Bronchial epithelial cell (primary cell): ENCODE data around the gene CADM3. TPM values are rescaled to one million over a fixed set of nuclear protein-coding genes. Genes with fewer than 3 reads are reported as not detected.

Experiments
- DNase-seq: peaks from one replicate; pipeline ENCODE4 v3.0.0-alpha.2; 2010; ENCODE audit warnings: low read depth
- FAIRE-seq: peaks from 2 replicates; lab custom pipeline; 2011; peaks lifted over from hg19 to GRCh38; lab: Jason Lieb, UNC
- H3K27me3 ChIP-seq: 2 replicates; pipeline ENCODE4 v1.5.1; 2011; ENCODE audit warnings: low read length; ENCODE audit not compliant: control insufficient read depth, insufficient read depth
- H3K36me3 ChIP-seq: 2 replicates; pipeline ENCODE4 v1.5.1; 2011; ENCODE audit warnings: low read length; ENCODE audit not compliant: control insufficient read depth, insufficient read depth
- H3K4me3 ChIP-seq: 2 replicates; pipeline ENCODE4 v1.5.1; 2011; ENCODE audit warnings: mild to moderate bottlenecking, low read depth, low read length, control low read depth
- total RNA-seq: library from RNA; depleted of rRNA; stranded (reverse); fragments of >200 nt; gene quantifications from 2 replicates; pipeline ENCODE4 v1.2.1, GENCODE V29; 2014
- TF ChIP-seq, protein P1 (sequence below): IDR thresholded peaks from 2 replicates; pipeline ENCODE4 v1.5.1; 2011; ENCODE audit warnings: mild to moderate bottlenecking, moderate library complexity, low read length, control low read depth, inconsistent platforms; ENCODE audit not compliant: insufficient read depth, severe bottlenecking

Gene CADM3
- total RNA-seq, 1 donor from 2014 or later, result not detected

DNA sequence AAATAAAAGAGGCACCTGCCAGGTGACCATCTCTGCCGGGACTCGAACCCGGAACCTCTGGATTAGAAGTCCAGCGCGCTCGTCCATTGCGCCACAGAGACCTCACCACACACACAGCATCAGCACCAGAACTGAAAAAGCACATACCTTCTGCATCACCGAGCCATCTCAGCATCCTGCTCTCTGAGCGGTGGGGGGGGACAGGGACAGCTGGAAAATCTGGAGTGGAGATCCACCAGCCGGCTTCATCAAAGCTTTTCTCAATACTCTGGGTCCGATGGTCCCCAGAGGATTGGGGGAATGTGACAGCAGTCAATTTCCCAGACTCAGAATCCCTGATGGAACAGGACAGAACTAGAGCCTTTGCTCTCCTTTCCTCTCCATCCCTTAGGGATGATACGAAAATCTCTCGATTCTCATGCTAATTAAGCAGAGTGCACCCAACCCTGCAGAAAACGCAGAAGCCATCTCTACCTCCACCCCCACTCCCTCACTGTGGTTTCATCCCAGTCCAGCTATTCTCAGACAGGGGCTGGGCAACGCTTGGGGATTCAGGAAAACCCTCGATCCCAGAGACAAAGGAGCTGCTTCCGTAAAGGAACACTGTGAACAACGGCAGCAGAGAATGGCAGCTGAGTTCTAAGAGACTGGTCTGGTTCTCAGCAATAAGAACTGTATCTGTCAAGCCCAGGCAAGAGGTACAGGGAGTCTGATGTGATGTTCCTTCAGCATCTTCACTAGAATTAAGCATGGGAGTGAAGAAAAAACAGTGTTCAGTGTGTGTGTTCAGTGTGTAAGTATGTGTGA is 29.6 kb upstream of the CADM3 start:
- FAIRE-seq, result peak; percentile 7
- H3K36me3 ChIP-seq, result no peaks in the 10 kb centered on the region
- H3K4me3 ChIP-seq, result no peak overlapping the region
- TF ChIP-seq, protein P1, sequence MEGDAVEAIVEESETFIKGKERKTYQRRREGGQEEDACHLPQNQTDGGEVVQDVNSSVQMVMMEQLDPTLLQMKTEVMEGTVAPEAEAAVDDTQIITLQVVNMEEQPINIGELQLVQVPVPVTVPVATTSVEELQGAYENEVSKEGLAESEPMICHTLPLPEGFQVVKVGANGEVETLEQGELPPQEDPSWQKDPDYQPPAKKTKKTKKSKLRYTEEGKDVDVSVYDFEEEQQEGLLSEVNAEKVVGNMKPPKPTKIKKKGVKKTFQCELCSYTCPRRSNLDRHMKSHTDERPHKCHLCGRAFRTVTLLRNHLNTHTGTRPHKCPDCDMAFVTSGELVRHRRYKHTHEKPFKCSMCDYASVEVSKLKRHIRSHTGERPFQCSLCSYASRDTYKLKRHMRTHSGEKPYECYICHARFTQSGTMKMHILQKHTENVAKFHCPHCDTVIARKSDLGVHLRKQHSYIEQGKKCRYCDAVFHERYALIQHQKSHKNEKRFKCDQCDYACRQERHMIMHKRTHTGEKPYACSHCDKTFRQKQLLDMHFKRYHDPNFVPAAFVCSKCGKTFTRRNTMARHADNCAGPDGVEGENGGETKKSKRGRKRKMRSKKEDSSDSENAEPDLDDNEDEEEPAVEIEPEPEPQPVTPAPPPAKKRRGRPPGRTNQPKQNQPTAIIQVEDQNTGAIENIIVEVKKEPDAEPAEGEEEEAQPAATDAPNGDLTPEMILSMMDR, result no peak
- H3K27me3 ChIP-seq, result peaks cover 11% of the 10 kb centered on the region
- no peak for DNase-seq

DNA sequence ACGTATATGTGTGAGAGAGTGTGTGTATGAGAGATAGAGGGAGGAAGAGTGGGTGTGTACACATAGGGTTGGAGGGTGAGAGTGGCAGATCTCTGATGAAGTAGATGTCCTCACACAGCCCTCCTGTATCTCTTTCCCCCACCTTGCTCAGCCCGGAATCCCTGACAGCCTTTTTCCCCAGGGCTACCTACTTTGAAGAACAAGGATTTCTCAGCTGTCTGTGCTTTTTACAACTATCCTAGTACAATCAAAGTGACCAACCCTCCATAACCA is 29.1 kb upstream of the CADM3 start:
- DNase-seq (no peak), FAIRE-seq (no peak)
- TF ChIP-seq, protein P1, result no peak
- Histone ChIP-seq H3K4me3 (no peak overlapping the region), H3K27me3 (peaks cover 11% of the 10 kb centered on the region), H3K36me3 (no peaks in the 10 kb centered on the region)

DNA sequence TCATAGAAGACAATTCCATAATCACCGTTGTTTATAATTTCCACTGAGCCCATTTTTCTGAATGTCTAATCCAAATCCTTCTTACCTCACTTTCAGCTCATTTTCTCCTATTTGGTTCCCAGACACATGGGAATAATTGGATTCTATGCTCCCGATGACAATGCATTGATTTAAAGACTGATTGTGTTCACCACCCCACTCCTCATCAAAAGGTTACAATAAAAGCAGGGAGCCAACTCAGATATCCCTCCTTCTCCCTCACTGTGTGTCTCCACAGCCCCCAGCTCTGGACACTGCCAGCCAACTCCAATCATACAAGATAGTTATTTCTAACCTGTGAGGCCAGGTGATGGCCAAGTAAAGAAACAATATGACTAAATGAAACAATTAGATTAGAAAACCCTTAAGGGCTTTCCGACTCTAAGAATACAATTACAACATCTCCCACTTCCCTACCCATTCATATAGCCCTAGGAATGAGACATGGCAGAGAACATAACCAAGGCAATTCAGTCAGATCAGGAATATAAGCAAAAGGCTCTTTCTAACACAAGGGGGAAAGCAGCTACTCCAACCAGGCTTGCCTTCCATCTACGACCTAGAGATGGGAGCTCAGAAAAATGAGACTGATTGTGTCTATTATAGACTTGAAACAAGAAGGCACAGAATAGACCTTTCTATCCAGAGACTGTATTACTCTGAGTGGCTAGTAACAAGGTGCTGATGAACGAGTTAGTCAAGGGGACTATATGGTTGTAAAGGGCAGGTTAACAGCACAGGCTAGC is 28.5 kb upstream of the CADM3 start:
- no peaks in the 10 kb centered on the region for H3K36me3 ChIP-seq
- no peak overlapping the region for H3K4me3 ChIP-seq
- FAIRE-seq (no peak), DNase-seq (no peak)
- TF ChIP-seq, protein P1, result no peak
- peaks cover 11% of the 10 kb centered on the region for H3K27me3 ChIP-seq

DNA sequence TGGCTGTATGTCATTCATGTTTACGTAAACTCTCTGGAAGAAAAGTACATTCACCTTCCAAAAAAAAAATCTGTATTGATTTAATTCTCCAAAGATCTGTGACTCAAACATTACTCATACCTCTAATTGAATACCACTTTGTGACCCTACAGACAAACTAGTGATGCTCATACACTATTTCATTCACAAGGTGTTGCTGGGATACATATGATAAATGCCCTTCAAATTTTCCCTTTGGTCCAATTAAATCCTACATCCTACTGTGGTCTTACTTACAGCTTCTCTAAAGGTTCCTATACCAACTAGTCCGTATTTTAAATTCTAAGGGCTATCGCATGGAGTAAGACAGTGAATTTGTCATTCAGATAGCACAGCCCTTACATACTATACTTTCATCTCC is 26.8 kb upstream of the CADM3 start:
- FAIRE-seq, result no peak
- Histone ChIP-seq H3K27me3 (peaks cover 8% of the 10 kb centered on the region), H3K36me3 (no peaks in the 10 kb centered on the region), H3K4me3 (no peak overlapping the region)
- TF ChIP-seq, protein P1, result no peak
- peak; percentile 17 for DNase-seq

DNA sequence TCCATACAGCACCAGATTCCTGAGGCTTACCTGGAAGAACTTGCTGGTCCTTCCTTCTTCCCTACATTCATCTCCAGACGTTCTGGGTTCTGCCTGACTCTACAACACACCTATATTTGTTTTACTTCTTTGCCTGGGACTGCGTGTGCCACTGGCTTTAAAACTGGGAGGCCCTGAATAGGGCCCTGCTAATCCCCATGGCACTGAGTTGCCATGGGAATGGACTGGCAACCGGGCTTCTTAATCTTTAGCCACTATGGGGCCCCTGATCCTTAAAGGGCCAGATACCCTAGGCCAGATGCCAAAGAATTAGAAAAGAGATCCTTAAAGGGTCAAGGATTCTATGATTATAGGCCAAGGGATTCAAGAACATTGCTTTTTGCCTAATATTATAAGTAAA is 24.4 kb upstream of the CADM3 start:
- FAIRE-seq (no peak), DNase-seq (no peak)
- Histone ChIP-seq H3K36me3 (no peaks in the 10 kb centered on the region), H3K4me3 (no peak overlapping the region), H3K27me3 (peaks cover 2% of the 10 kb centered on the region)
- TF ChIP-seq, protein P1, result no peak
